A549 (cell line): ENCODE results near the gene OR4D1.

ENCODE experiments used
- JUN ChIP-seq, 2 experiments: fragments of >200 bp; sonication (Bioruptor Twin); formaldehyde crosslinking; IDR thresholded peaks; 2 replicates in 1 of 2; 3 replicates in 1 of 2; pipeline ENCODE4 v1.6.1; 2016 to 2017
- POLR2A ChIP-seq: IDR thresholded peaks from 2 replicates; pipeline ENCODE4 v1.6.1; 2012; ENCODE audit warnings: mild to moderate bottlenecking, low read length

- TF ChIP-seq JUN (IDR thresholded peaks at IDR 0.05) (no peak), POLR2A (no peak)
Measured at GRCh38 chr17:58150394-58150793, 2.2 kb downstream of the OR4D1 start.
